H1 (cell line): ENCODE results near the gene IMPDH1. TPM values are rescaled to one million over a fixed set of nuclear protein-coding genes. Genes with fewer than 3 reads are reported as not detected.

Experiments
- CTCF ChIA-PET: fragments of 300-600 bp; sonication (Branson Sonifier 250); formaldehyde crosslinking; loops from one replicate; lab custom pipeline; 2021; ENCODE audit not compliant: partially characterized antibody; lab: Charles Lee
- POLR2A ChIA-PET: fragments of 300-600 bp; sonication (Branson Sonifier 250); formaldehyde crosslinking; loops from one replicate; lab custom pipeline; 2021; ENCODE audit warnings: inconsistent platforms; ENCODE audit not compliant: partially characterized antibody; lab: Charles Lee
- DNase-seq, 2 experiments: peaks; one replicate each; pipeline versions ENCODE4 v3.0.0 to v3.0.0-alpha.2; 2010 to 2022; ENCODE audit warnings: low spot score in 2 of 2, low read depth in 1 of 2, mixed read lengths in 1 of 2
- FAIRE-seq: peaks from 2 replicates; lab custom pipeline; 2011; peaks lifted over from hg19 to GRCh38; lab: Jason Lieb, UNC
- H2AFZ ChIP-seq: 2 replicates; pipeline ENCODE4 v1.8.1; 2012; ENCODE audit warnings: low read length, inconsistent platforms
- H2AK5ac ChIP-seq: 2 replicates; pipeline ENCODE4 v1.6.1; 2013; ENCODE audit warnings: low read depth, low read length
- H2BK120ac ChIP-seq: replicated peaks from 2 replicates; pipeline ENCODE3; 2013; ENCODE audit warnings: low read depth, low read length, inconsistent platforms
- H2BK12ac ChIP-seq: 2 replicates; pipeline ENCODE4 v1.6.1; 2013; ENCODE audit warnings: low read depth, low read length
- H2BK15ac ChIP-seq: 2 replicates; pipeline ENCODE4 v1.6.1; 2013; ENCODE audit warnings: low read length
- H2BK20ac ChIP-seq: 2 replicates; pipeline ENCODE4 v1.6.1; 2013; ENCODE audit warnings: low read length
- H2BK5ac ChIP-seq: 2 replicates; pipeline ENCODE4 v1.6.1; 2013; ENCODE audit warnings: low read depth, low read length
- H3K14ac ChIP-seq: 2 replicates; pipeline ENCODE4 v1.6.1; 2013; ENCODE audit warnings: inconsistent platforms; ENCODE audit not compliant: insufficient read length
- H3K18ac ChIP-seq: 2 replicates; pipeline ENCODE4 v1.6.1; 2013; ENCODE audit warnings: low read length; ENCODE audit errors: extremely low read depth
- H3K23ac ChIP-seq: 2 replicates; pipeline ENCODE4 v1.6.1; 2013; ENCODE audit warnings: inconsistent platforms; ENCODE audit not compliant: insufficient read length
- H3K23me2 ChIP-seq: 2 replicates; pipeline ENCODE4 v1.6.1; 2013; ENCODE audit warnings: low read depth, low read length
- H3K27ac ChIP-seq: 2 replicates; pipeline ENCODE4 v1.6.1; 2011; ENCODE audit warnings: low read depth, low read length, inconsistent platforms
- H3K27me3 ChIP-seq, 4 experiments: replicated peaks in 1 of 4; 1 replicate in 1 of 4; 2 replicates in 3 of 4; pipeline versions ENCODE4 v1.6.1 to v1.8.1; 2011 to 2013; ENCODE audit warnings: low read length in 3 of 4, mild to moderate bottlenecking in 3 of 4, inconsistent platforms in 2 of 4, mixed read lengths in 2 of 4, moderate library complexity in 1 of 4; ENCODE audit not compliant: control insufficient read depth in 3 of 4, insufficient read depth in 3 of 4; ENCODE audit errors: extremely low read depth in 1 of 4
- H3K36me3 ChIP-seq, 4 experiments: 2 replicates each; pipeline versions ENCODE4 v1.6.1 to v1.8.1; 2011 to 2013; ENCODE audit warnings: mild to moderate bottlenecking in 4 of 4, low read length in 3 of 4, moderate library complexity in 2 of 4, control low read depth in 1 of 4, inconsistent platforms in 1 of 4; ENCODE audit not compliant: insufficient read depth in 4 of 4, control insufficient read depth in 2 of 4
- H3K4ac ChIP-seq: replicated peaks from 2 replicates; pipeline ENCODE3; 2013; ENCODE audit warnings: low read length, low read depth, mixed read lengths, inconsistent platforms; ENCODE audit not compliant: insufficient read length
- H3K4me1 ChIP-seq, 4 experiments: replicated peaks in 1 of 4; 1 replicate in 1 of 4; 2 replicates in 3 of 4; pipeline versions ENCODE4 v1.6.1 to v1.8.1; 2011 to 2013; ENCODE audit warnings: low read length in 3 of 4, inconsistent platforms in 2 of 4, mixed read lengths in 1 of 4; ENCODE audit not compliant: insufficient read depth in 4 of 4, control insufficient read depth in 3 of 4
- H3K4me2 ChIP-seq, 2 experiments: 2 replicates each; pipeline versions ENCODE4 v1.6.1 to v1.8.1; 2011 to 2013; ENCODE audit warnings: low read depth in 2 of 2, low read length in 2 of 2, control low read depth in 1 of 2, inconsistent platforms in 1 of 2, mild to moderate bottlenecking in 1 of 2; ENCODE audit not compliant: insufficient read depth in 1 of 2
- H3K4me3 ChIP-seq, 4 experiments: fragments of 200-600, 300-600 bp in 1 of 4; sonication (generic), shearing (Covaris generic), sonication (Bioruptor Twin) in 1 of 4; 2 replicates each; pipeline versions ENCODE4 v1.5.1 to v1.8.1; 2011 to 2016; ENCODE audit warnings: low read length in 4 of 4, low read depth in 3 of 4, control low read depth in 2 of 4, inconsistent platforms in 2 of 4, mild to moderate bottlenecking in 2 of 4, mixed read lengths in 1 of 4, moderate library complexity in 1 of 4; ENCODE audit not compliant: insufficient read depth in 2 of 4; ENCODE audit errors: extremely low read depth in 1 of 4
- H3K56ac ChIP-seq: replicated peaks from 2 replicates; pipeline ENCODE3; 2013; ENCODE audit warnings: low read depth, mild to moderate bottlenecking, mixed read lengths, low read length, inconsistent platforms; ENCODE audit not compliant: insufficient read length
- H3K79me1 ChIP-seq: 2 replicates; pipeline ENCODE4 v1.6.1; 2013; ENCODE audit warnings: low read depth, low read length, control low read depth
- H3K79me2 ChIP-seq, 2 experiments: 2 replicates each; pipeline versions ENCODE4 v1.6.1 to v1.8.1; 2012 to 2013; ENCODE audit warnings: low read length in 2 of 2, mild to moderate bottlenecking in 2 of 2, inconsistent platforms in 1 of 2; ENCODE audit not compliant: insufficient read depth in 2 of 2, control insufficient read depth in 1 of 2
- H3K9ac ChIP-seq, 4 experiments: replicated peaks in 1 of 4; 1 replicate in 1 of 4; 2 replicates in 3 of 4; pipeline versions ENCODE4 v1.6.1 to v1.8.1; 2011 to 2013; ENCODE audit warnings: low read depth in 3 of 4, low read length in 3 of 4, control low read depth in 2 of 4, mild to moderate bottlenecking in 2 of 4, moderate library complexity in 2 of 4, inconsistent platforms in 1 of 4; ENCODE audit errors: extremely low read depth in 1 of 4
- H3K9me3 ChIP-seq, 2 experiments: 2 replicates each; pipeline versions ENCODE4 v1.6.1 to v1.8.1; 2012 to 2013; ENCODE audit warnings: mild to moderate bottlenecking in 2 of 2, moderate library complexity in 2 of 2, control low read depth in 1 of 2, inconsistent platforms in 1 of 2, low read depth in 1 of 2, low read length in 1 of 2, mixed read lengths in 1 of 2; ENCODE audit not compliant: insufficient read depth in 2 of 2
- H4K20me1 ChIP-seq, 2 experiments: replicated peaks in 1 of 2; 2 replicates each; pipeline versions ENCODE3 to v1.8.1; 2011 to 2013; ENCODE audit warnings: inconsistent platforms in 2 of 2, low read length in 2 of 2, mild to moderate bottlenecking in 1 of 2; ENCODE audit not compliant: insufficient read depth in 2 of 2, control insufficient read depth in 1 of 2
- H4K5ac ChIP-seq: 2 replicates; pipeline ENCODE4 v1.6.1; 2013; ENCODE audit warnings: low read length, low read depth, mixed read lengths, inconsistent platforms; ENCODE audit not compliant: insufficient read length
- H4K8ac ChIP-seq: 2 replicates; pipeline ENCODE4 v1.8.0; 2013; ENCODE audit warnings: mild to moderate bottlenecking, moderate library complexity, low read length, inconsistent platforms; ENCODE audit not compliant: insufficient read depth; ENCODE audit errors: extremely low read depth
- H4K91ac ChIP-seq: replicated peaks from 2 replicates; pipeline ENCODE3; 2013; ENCODE audit warnings: low read length, mixed read lengths, inconsistent platforms; ENCODE audit not compliant: insufficient read length
- ATF2 ChIP-seq: IDR thresholded peaks from 2 replicates; pipeline ENCODE4 v1.6.1; 2012; ENCODE audit warnings: low read length, inconsistent platforms
- SAP30 ChIP-seq: fragments of 300-600 bp; sonication (generic); IDR thresholded peaks from 2 replicates; pipeline ENCODE4 v1.7.1; 2012; ENCODE audit warnings: low read length, moderate library complexity, mild to moderate bottlenecking, inconsistent platforms; ENCODE audit not compliant: insufficient read depth, insufficient replicate concordance
- WGBS, 2 experiments: shearing (Covaris generic) in 1 of 2; methylation state at CpG; one replicate each; pipeline versions ENCODE4 v1.1.6 to v1.1.7; 2013 to 2015; ENCODE audit warnings: low lambda C conversion rate in 2 of 2, mixed read lengths in 2 of 2, inconsistent platforms in 1 of 2, low coverage in 1 of 2, missing lambda C conversion rate in 1 of 2; ENCODE audit not compliant: insufficient replicate concordance in 2 of 2, insufficient coverage in 1 of 2, insufficient read length in 1 of 2; ENCODE audit errors: extremely low coverage in 1 of 2, missing lambda C conversion rate in 1 of 2; 5-methylcytosine and 5-hydroxymethylcytosine counted together
- polyA plus RNA-seq, 7 experiments: library from polyadenylated mRNA; depleted of rRNA in 3 of 7; stranded (reverse) in 5 of 7; unstranded in 2 of 7; fragments of >200 nt in 5 of 7; fragments of 200-250 nt in 2 of 7; gene quantifications; 1 replicate in 5 of 7; 2 replicates in 1 of 7; 4 replicates in 1 of 7; pipeline versions ENCODE4 v1.2.1 to v1.2.3, GENCODE V29; 2011 to 2013; ENCODE audit warnings: missing spikeins in 2 of 7, mixed read lengths in 2 of 7
- total RNA-seq: library from RNA; stranded (reverse); fragmentation: NEBNext Ultra II Directional; extraction: Animal tissue kit (Norgen Biotek cat#: 25700); gene quantifications from 2 replicates; pipeline ENCODE4 v1.2.1, GENCODE V29; 2021

IMPDH1 gene
- total and polyA plus RNA-seq, 2 of the 8 experiments (the other 6 are each of a cell fraction or from before 2014, with no cell fraction given) = 45.8 TPM

GRCh38 chr7:128458956-128459355, 49.2 kb upstream of the IMPDH1 start:
- no peak overlapping the region for H4K5ac ChIP-seq
- H3K27ac ChIP-seq = no peak overlapping the region
- no peak overlapping the region for H3K23ac ChIP-seq
- no peak overlapping the region for H4K8ac ChIP-seq
- H2BK20ac ChIP-seq = no peak overlapping the region
- H3K79me2 ChIP-seq = peaks cover 0 to 60% of the 10 kb centered on the region in 2 experiments; a peak in 3 of 4 replicates
- peaks cover 4 to 8% of the 10 kb centered on the region in 2 experiments for H4K20me1 ChIP-seq
- no peak overlapping the region for H3K4me3 ChIP-seq
- no peak overlapping the region for H2BK12ac ChIP-seq
- H3K9me3 ChIP-seq = peaks cover 0 to 10% of the 10 kb centered on the region in 2 experiments; a peak in 2 of 4 replicates
- no peak overlapping the region for H2BK120ac ChIP-seq
- H3K18ac ChIP-seq = no peak overlapping the region
- DNase-seq (no peak), FAIRE-seq (no peak)
- H3K56ac ChIP-seq = no peak overlapping the region
- H2BK15ac ChIP-seq = no peak overlapping the region
- 92% methylated on average over 3 of the region's 3 CpGs; no CpG with 5 or more reads in 1 of the 2 experiments for WGBS, 2 experiments
- CTCF ChIA-PET = interaction anchor here (0.7 to 4.5 kb wide), 14 partner anchors 10 to 370 kb away, joined by 3 to 477 read pairs (median 8); partner anchors contain the start of gene IMPDH1
- peaks cover 9% of the 10 kb centered on the region for H3K79me1 ChIP-seq
- H4K91ac ChIP-seq = no peak overlapping the region
- H2AFZ ChIP-seq = no peak overlapping the region
- POLR2A ChIA-PET = interaction anchor here (0.9 to 1.6 kb wide), 9 partner anchors 10 to 409 kb away, joined by 3 to 15 read pairs (median 5); no protein-coding TSS in a partner anchor
- H3K23me2 ChIP-seq = peaks cover 9% of the 10 kb centered on the region; the same call in 1 of the 2 replicates
- no peak overlapping the region for H2AK5ac ChIP-seq
- H3K9ac ChIP-seq = peak overlapping the region in 2 of 4 experiments; percentile 10; a peak in 2 of 7 replicates
- no peak overlapping the region for H3K4ac ChIP-seq
- peaks cover 7 to 20% (median 12%) of the 10 kb centered on the region in 4 experiments for H3K4me1 ChIP-seq
- H3K14ac ChIP-seq = no peak overlapping the region
- H3K27me3 ChIP-seq = no peaks in the 10 kb centered on the region; a peak in 2 of 7 replicates
- no peak overlapping the region; a peak in 2 of 4 replicates for H3K4me2 ChIP-seq
- H3K36me3 ChIP-seq = peaks cover 3 to 23% (median 9%) of the 10 kb centered on the region in 4 experiments; a peak in 6 of 8 replicates
- no peak overlapping the region for H2BK5ac ChIP-seq
- no peak for TF ChIP-seq ATF2
- no peak for TF ChIP-seq SAP30
